ENCODE data around the gene CAMKK1.

Gene CAMKK1

GRCh38 chr17:3873862-3874261, 19.0 kb downstream of the CAMKK1 start:
- Histone ChIP-seq H4K20me1 (ENCODE audit: insufficient read depth, low read length, poor library complexity, severe bottlenecking) (no peaks in the 10 kb centered on the region), H3F3A (ENCODE audit: low read depth) (no peaks in the 10 kb centered on the region), H3K9ac (ENCODE audit: low read depth, low read length, poor library complexity, severe bottlenecking) (no peak overlapping the region), H3K4me2 (ENCODE audit: low read depth, low read length, poor library complexity, severe bottlenecking) (no peak overlapping the region), H3K9me3 (ENCODE audit: insufficient read depth, low read depth, low read length) (no peaks in the 10 kb centered on the region), H3K4me3 (ENCODE audit: low read length, poor library complexity, severe bottlenecking) (no peak overlapping the region), H3K36me3 (ENCODE audit: insufficient read depth, low read length) (no peaks in the 10 kb centered on the region), H3K27me3 (ENCODE audit: insufficient read depth, low read length, poor library complexity, severe bottlenecking) (no peaks in the 10 kb centered on the region), H3K9me2 (replicated peaks; ENCODE audit: low read depth, low read length) (no peaks in the 10 kb centered on the region), H2AFZ (ENCODE audit: low read length) (no peak overlapping the region), H3K79me2 (ENCODE audit: insufficient read depth, low read length) (no peaks in the 10 kb centered on the region), H3K4me1 (ENCODE audit: insufficient read depth, low read length, poor library complexity, severe bottlenecking) (no peaks in the 10 kb centered on the region)
- TF ChIP-seq EZH2phosphoT487 (IDR thresholded peaks at IDR 0.05; ENCODE audit: borderline replicate concordance) (no peak), CTCF (conservative IDR thresholded peaks at IDR 0.05; ENCODE audit: low read length) (no peak)

GRCh38 chr17:3870871-3871306, 22.0 kb downstream of the CAMKK1 start:
- Histone ChIP-seq H3K9me2 (replicated peaks; ENCODE audit: low read depth, low read length) (no peaks in the 10 kb centered on the region), H2AFZ (ENCODE audit: low read length) (no peak overlapping the region), H3K9me3 (ENCODE audit: insufficient read depth, low read depth, low read length) (no peaks in the 10 kb centered on the region), H3F3A (ENCODE audit: low read depth) (no peaks in the 10 kb centered on the region), H3K36me3 (ENCODE audit: insufficient read depth, low read length) (no peaks in the 10 kb centered on the region), H3K9ac (ENCODE audit: low read depth, low read length, poor library complexity, severe bottlenecking) (no peak overlapping the region), H3K4me1 (ENCODE audit: insufficient read depth, low read length, poor library complexity, severe bottlenecking) (no peaks in the 10 kb centered on the region), H3K79me2 (ENCODE audit: insufficient read depth, low read length) (no peaks in the 10 kb centered on the region), H4K20me1 (ENCODE audit: insufficient read depth, low read length, poor library complexity, severe bottlenecking) (no peaks in the 10 kb centered on the region), H3K4me2 (ENCODE audit: low read depth, low read length, poor library complexity, severe bottlenecking) (no peak overlapping the region), H3K27me3 (ENCODE audit: insufficient read depth, low read length, poor library complexity, severe bottlenecking) (no peaks in the 10 kb centered on the region), H3K4me3 (ENCODE audit: low read length, poor library complexity, severe bottlenecking) (no peak overlapping the region)
- TF ChIP-seq CTCF (conservative IDR thresholded peaks at IDR 0.05; ENCODE audit: low read length) (no peak), EZH2phosphoT487 (IDR thresholded peaks at IDR 0.05; ENCODE audit: borderline replicate concordance) (no peak)

- H3K4me1 ChIP-seq (ENCODE audit: insufficient read depth, low read length, poor library complexity, severe bottlenecking), result peaks cover 5% of the 10 kb centered on the region
- H3K27me3 ChIP-seq (ENCODE audit: insufficient read depth, low read length, poor library complexity, severe bottlenecking), result no peaks in the 10 kb centered on the region
- H4K20me1 ChIP-seq (ENCODE audit: insufficient read depth, low read length, poor library complexity, severe bottlenecking), result no peaks in the 10 kb centered on the region
- TF ChIP-seq CTCF (conservative IDR thresholded peaks at IDR 0.05; ENCODE audit: low read length), result no peak
- TF ChIP-seq EZH2phosphoT487 (IDR thresholded peaks at IDR 0.05; ENCODE audit: borderline replicate concordance), result no peak
- H3K79me2 ChIP-seq (ENCODE audit: insufficient read depth, low read length), result no peaks in the 10 kb centered on the region
- H3K9me3 ChIP-seq (ENCODE audit: insufficient read depth, low read depth, low read length), result no peaks in the 10 kb centered on the region
- H3K9ac ChIP-seq (ENCODE audit: low read depth, low read length, poor library complexity, severe bottlenecking), result no peak overlapping the region
- no peaks in the 10 kb centered on the region for H3F3A ChIP-seq (ENCODE audit: low read depth)
- H3K4me2 ChIP-seq (ENCODE audit: low read depth, low read length, poor library complexity, severe bottlenecking), result no peak overlapping the region
- H3K36me3 ChIP-seq (ENCODE audit: insufficient read depth, low read length), result no peaks in the 10 kb centered on the region
- H3K4me3 ChIP-seq (ENCODE audit: low read length, poor library complexity, severe bottlenecking), result no peak overlapping the region
- no peaks in the 10 kb centered on the region for H3K9me2 ChIP-seq (replicated peaks; ENCODE audit: low read depth, low read length)
- no peak overlapping the region for H2AFZ ChIP-seq (ENCODE audit: low read length)
These were observed 25.2 kb downstream of the CAMKK1 start for GRCh38 chr17:3867606-3868005.

Measured in Loucy (cell line).